Brain microvascular endothelial cell (primary cell): ENCODE measurements around the gene HAS3.

Experiments
- DNase-seq: peaks from one replicate; pipeline ENCODE4 v3.0.0-alpha.2; 2020
- H3K27ac ChIP-seq: fragments of 250-450 bp; sonication (Bioruptor Pico); 2 replicates; pipeline ENCODE4 v1.5.1; 2020; ENCODE audit warnings: mild to moderate bottlenecking, moderate library complexity
- H3K27me3 ChIP-seq: fragments of 250-450 bp; sonication (Bioruptor Pico); replicated peaks from 2 replicates; pipeline ENCODE4 v1.5.1; 2020; ENCODE audit warnings: mild to moderate bottlenecking
- H3K36me3 ChIP-seq: fragments of 250-450 bp; sonication (Bioruptor Pico); replicated peaks from 2 replicates; pipeline ENCODE4 v1.5.1; 2020; ENCODE audit warnings: mild to moderate bottlenecking
- H3K4me3 ChIP-seq: 2 replicates; pipeline ENCODE4 v1.5.1; 2011; ENCODE audit warnings: low read depth, mild to moderate bottlenecking, control low read depth, low read length, moderate library complexity
- in situ Hi-C: cut with HindIII; loops from 2 replicates; pipeline ENCODE4 v1.10.0; 2017; ENCODE audit warnings: low sequenced_read_pairs, low pct_ligation_motif_present
- TF ChIP-seq, protein P1 (sequence below): IDR thresholded peaks from 2 replicates; pipeline ENCODE4 v1.5.1; 2011; ENCODE audit warnings: low read depth, mild to moderate bottlenecking, moderate library complexity, low read length, control low read depth, inconsistent platforms; ENCODE audit errors: missing control alignments

Gene HAS3

DNA sequence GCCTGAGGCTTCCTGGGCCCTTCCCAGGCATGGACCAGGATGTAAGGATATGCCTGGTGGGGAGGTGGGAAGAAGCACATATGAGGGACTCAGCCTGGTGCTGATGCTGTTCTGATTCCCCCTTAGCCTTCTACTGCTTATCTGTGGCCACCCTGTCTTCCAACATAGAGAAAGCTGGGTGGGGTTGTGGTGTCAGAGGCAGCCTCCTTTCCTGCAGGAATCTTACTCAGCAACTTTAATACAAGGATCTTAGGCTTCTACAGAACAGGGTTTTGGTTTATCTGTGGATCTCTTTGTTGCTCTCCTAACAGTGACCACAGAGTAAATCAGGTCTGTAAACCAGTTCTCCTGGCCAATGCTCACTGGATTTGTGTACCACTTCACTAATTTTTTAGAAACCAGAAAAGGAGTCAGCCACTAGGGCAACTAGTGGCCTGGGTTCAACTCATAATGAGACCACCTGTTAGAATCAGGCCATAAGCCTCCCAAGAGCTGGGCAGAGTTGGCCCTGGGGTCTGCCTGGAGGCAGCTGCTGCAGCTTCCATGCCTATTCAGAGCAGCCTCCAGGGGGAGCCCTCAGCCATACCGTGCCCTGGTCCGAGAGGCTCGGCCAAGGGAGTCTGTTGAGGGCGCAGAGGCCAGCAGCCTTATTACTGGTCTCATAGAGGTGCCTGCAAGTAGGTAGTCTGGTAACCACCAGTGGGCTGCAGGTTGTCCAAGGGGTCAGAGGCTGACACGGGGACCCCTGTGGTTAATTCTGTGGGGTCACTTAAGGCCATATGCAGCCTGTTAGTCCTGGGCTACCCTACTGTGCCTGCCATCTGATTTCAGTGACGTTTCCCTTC is 7.1 kb downstream of the HAS3 start:
- Histone ChIP-seq H3K27me3 (no peaks in the 10 kb centered on the region), H3K4me3 (no peak overlapping the region), H3K27ac (no peak overlapping the region), H3K36me3 (peaks cover 6% of the 10 kb centered on the region)
- in situ Hi-C loops: loop anchor here (25.0 kb wide), 2 partner anchors 100 to 200 kb away; no protein-coding TSS in a partner anchor
- TF ChIP-seq, protein P1, sequence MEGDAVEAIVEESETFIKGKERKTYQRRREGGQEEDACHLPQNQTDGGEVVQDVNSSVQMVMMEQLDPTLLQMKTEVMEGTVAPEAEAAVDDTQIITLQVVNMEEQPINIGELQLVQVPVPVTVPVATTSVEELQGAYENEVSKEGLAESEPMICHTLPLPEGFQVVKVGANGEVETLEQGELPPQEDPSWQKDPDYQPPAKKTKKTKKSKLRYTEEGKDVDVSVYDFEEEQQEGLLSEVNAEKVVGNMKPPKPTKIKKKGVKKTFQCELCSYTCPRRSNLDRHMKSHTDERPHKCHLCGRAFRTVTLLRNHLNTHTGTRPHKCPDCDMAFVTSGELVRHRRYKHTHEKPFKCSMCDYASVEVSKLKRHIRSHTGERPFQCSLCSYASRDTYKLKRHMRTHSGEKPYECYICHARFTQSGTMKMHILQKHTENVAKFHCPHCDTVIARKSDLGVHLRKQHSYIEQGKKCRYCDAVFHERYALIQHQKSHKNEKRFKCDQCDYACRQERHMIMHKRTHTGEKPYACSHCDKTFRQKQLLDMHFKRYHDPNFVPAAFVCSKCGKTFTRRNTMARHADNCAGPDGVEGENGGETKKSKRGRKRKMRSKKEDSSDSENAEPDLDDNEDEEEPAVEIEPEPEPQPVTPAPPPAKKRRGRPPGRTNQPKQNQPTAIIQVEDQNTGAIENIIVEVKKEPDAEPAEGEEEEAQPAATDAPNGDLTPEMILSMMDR: peak; percentile 95
- DNase-seq: peak; percentile 43

DNA sequence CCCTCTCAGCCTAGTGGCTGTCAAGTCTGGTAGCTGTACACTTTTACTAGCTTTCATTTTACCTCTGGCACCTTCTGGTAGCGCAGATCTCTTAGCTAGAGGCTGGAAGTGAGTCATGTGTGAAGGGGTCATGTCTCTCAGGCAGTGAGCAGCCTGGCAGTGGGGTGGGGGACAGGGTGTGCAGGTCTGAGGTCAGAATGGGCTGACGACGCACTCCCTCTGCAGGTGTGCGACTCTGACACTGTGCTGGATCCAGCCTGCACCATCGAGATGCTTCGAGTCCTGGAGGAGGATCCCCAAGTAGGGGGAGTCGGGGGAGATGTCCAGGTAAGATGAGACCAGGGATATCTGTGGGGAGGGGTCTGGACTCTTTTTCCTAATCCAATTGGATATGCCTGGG is 7.8 kb downstream of the HAS3 start:
- peaks cover 10% of the 10 kb centered on the region for H3K36me3 ChIP-seq
- no peaks in the 10 kb centered on the region for H3K27me3 ChIP-seq
- no peak for DNase-seq
- in situ Hi-C loops: loop anchor here (25.0 kb wide), 2 partner anchors 101 to 201 kb away; no protein-coding TSS in a partner anchor
- no peak overlapping the region for H3K4me3 ChIP-seq
- H3K27ac ChIP-seq: no peak overlapping the region
- TF ChIP-seq, protein P1: no peak

DNA sequence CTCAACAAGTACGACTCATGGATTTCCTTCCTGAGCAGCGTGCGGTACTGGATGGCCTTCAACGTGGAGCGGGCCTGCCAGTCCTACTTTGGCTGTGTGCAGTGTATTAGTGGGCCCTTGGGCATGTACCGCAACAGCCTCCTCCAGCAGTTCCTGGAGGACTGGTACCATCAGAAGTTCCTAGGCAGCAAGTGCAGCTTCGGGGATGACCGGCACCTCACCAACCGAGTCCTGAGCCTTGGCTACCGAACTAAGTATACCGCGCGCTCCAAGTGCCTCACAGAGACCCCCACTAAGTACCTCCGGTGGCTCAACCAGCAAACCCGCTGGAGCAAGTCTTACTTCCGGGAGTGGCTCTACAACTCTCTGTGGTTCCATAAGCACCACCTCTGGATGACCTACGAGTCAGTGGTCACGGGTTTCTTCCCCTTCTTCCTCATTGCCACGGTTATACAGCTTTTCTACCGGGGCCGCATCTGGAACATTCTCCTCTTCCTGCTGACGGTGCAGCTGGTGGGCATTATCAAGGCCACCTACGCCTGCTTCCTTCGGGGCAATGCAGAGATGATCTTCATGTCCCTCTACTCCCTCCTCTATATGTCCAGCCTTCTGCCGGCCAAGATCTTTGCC is 9.0 kb downstream of the HAS3 start:
- H3K36me3 ChIP-seq: peaks cover 20% of the 10 kb centered on the region
- in situ Hi-C loops: loop anchor here (25.0 kb wide), 2 partner anchors 102 to 202 kb away; no protein-coding TSS in a partner anchor
- no peak for DNase-seq
- TF ChIP-seq, protein P1: no peak
- no peak overlapping the region for H3K4me3 ChIP-seq
- H3K27me3 ChIP-seq: no peaks in the 10 kb centered on the region
- H3K27ac ChIP-seq: no peak overlapping the region

DNA sequence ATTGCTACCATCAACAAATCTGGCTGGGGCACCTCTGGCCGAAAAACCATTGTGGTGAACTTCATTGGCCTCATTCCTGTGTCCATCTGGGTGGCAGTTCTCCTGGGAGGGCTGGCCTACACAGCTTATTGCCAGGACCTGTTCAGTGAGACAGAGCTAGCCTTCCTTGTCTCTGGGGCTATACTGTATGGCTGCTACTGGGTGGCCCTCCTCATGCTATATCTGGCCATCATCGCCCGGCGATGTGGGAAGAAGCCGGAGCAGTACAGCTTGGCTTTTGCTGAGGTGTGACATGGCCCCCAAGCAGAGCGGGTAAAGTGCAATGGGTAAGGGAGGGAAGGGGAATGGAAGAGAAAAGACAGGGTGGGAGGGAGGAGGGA is 9.5 kb downstream of the HAS3 start:
- in situ Hi-C loops: loop anchor here (25.0 kb wide), 2 partner anchors 103 to 203 kb away; no protein-coding TSS in a partner anchor
- TF ChIP-seq, protein P1: no peak
- Histone ChIP-seq H3K4me3 (no peak overlapping the region), H3K27me3 (no peaks in the 10 kb centered on the region), H3K36me3 (peaks cover 25% of the 10 kb centered on the region), H3K27ac (no peak overlapping the region)
- DNase-seq: no peak

DNA sequence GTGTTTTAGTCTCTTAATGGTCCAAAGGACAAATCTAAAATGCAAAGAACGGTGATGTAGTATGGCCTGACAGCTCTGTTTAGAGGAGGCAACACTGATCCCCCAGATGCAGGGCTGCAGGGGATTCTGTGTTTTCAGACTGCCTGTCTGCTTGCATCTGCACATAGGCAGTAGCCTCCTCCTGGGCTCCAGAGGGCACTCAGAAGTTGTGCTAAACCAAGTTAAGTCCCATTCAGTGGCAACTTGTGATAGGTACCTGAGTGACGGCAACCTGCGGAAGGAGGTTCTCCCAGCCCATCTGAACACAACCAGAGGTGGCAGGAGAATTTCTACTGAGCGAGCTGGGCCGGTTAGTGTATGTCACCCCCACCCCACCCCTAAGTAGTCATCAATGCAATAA is 9.9 kb downstream of the HAS3 start:
- Histone ChIP-seq H3K27me3 (no peaks in the 10 kb centered on the region), H3K27ac (no peak overlapping the region), H3K4me3 (no peak overlapping the region), H3K36me3 (peaks cover 29% of the 10 kb centered on the region)
- TF ChIP-seq, protein P1: no peak
- DNase-seq: no peak
- in situ Hi-C loops: loop anchor here (25.0 kb wide), 2 partner anchors 103 to 203 kb away; no protein-coding TSS in a partner anchor
